ENCODE measurements around the gene PLEKHA4.

PLEKHA4 gene

DNA sequence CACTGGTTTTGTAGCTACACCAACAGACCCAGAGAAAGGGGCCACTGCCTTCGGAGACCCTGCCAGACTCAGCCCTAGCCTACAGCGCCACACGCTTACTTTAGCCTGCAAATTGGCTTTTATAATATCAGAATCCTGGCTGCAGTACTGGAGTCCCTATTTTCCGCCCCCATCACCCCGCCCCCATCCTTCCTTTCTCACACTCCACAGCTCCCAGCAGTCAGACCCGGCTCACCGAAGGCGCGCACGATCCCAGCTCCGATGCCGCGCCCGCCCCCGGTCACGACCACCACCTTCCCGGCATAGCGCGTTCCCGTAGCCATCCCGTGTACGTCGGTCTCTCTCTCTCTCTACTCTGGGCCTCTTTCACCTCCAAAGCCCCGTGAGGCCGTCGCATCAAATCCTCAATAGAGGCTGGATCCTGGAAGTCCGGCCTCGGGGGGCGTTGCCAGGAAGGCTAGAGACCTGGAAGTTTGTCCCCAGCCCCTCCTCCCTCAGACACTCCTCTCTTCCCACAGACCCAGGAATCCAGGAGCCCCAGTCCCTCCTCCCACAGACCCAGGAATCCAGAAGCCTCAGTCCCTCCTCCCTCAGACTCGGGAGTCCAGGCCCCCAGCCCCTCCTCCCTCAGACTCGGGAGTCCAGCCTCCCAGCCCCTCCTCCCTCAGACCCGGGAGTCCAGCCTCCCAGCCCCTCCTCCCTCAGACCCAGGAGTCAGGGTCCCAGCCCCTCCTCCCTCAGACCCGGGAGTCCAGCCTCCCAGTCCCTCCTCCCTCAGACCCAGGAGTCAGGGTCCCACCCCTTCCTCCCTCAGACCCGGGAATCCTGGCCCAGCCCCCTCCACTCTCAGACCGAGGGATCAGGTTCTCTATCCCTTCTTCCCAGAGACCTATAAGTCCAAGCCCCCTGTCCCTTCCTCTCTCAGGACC is 32.1 kb downstream of the PLEKHA4 start, which contains the start of gene HSD17B14:
HSD17B14 (minus strand) TSS at position 403 of the 929 bp plus-strand sequence; CDS start at position 323, 80 bp downstream.
- no peaks in the 10 kb centered on the region for H3K27me3 ChIP-seq (ENCODE audit: low read depth, low read length)
- H3K36me3 ChIP-seq (ENCODE audit: control insufficient read depth in 1 of 2, insufficient read depth in 2 of 2, low read length in 2 of 2), result peaks cover 4 to 9% of the 10 kb centered on the region in 2 donors
- peaks cover 0 to 10% of the 10 kb centered on the region in 2 donors for H3K4me1 ChIP-seq (ENCODE audit: control insufficient read depth in 1 of 2, insufficient read depth in 2 of 2, low read length in 2 of 2)
- peak within 1 kb of the TSS; percentile 63 for H3K27ac ChIP-seq (ENCODE audit: low read length)
- peak within 1 kb of the TSS; percentile 54 to 65 for H3K4me3 ChIP-seq (ENCODE audit: low read depth in 1 of 2, low read length in 2 of 2)
- H3K9me3 ChIP-seq (ENCODE audit: control insufficient read depth in 1 of 2, low read length in 2 of 2), result no peaks in the 10 kb centered on the region

DNA sequence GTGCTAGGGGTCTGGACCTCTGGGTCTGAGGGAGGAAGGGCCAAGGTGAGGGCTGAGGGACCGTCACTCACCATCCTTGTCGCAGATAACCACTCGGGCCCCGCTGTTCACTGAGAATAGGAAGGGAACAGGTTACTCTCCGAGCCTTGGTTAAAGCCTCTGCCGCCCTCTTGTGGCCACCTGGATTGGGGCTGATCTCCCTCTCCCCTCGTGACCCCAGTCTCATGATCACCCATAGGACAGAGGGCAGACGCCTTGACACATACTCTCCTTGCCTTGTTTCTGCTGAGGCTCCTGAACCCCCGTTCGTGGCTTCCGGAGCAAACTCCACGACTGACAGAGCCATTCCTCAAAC is 32.7 kb downstream of the PLEKHA4 start:
- Histone ChIP-seq H3K9me3 (ENCODE audit: control insufficient read depth in 1 of 2, low read length in 2 of 2) (no peaks in the 10 kb centered on the region), H3K4me1 (ENCODE audit: control insufficient read depth in 1 of 2, insufficient read depth in 2 of 2, low read length in 2 of 2) (peaks cover 0 to 10% of the 10 kb centered on the region in 2 donors), H3K4me3 (ENCODE audit: low read depth in 1 of 2, low read length in 2 of 2) (peak overlapping the region; percentile 54 to 65), H3K27me3 (ENCODE audit: low read depth, low read length) (no peaks in the 10 kb centered on the region), H3K27ac (ENCODE audit: low read length) (peak overlapping the region; percentile 63), H3K36me3 (ENCODE audit: control insufficient read depth in 1 of 2, insufficient read depth in 2 of 2, low read length in 2 of 2) (peaks cover 4 to 14% of the 10 kb centered on the region in 2 donors)

DNA sequence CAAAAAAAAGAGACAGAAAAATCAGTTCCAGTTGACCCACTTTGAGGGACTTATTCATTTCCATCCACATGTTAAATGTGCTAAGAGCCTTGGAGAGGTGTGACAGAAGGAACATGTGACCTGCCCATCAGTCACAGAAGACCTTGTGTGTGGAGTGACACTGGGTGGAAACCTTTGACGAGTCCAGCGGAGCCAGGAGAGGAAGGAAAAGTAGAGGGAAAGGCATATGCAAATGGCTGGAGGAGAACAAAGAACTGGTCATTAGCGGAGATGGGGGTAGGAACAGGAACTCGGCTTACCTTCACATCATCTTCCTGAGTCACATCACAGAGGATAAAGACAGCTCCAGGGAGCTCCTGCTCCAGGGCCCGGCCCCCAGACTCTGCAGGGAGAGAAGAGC is 34.4 kb downstream of the PLEKHA4 start:
- Histone ChIP-seq H3K36me3 (ENCODE audit: control insufficient read depth in 1 of 2, insufficient read depth in 2 of 2, low read length in 2 of 2) (peaks cover 4 to 14% of the 10 kb centered on the region in 2 donors), H3K9me3 (ENCODE audit: control insufficient read depth in 1 of 2, low read length in 2 of 2) (no peaks in the 10 kb centered on the region), H3K27me3 (ENCODE audit: low read depth, low read length) (no peaks in the 10 kb centered on the region), H3K27ac (ENCODE audit: low read length) (no peak overlapping the region), H3K4me1 (ENCODE audit: control insufficient read depth in 1 of 2, insufficient read depth in 2 of 2, low read length in 2 of 2) (peaks cover 0 to 10% of the 10 kb centered on the region in 2 donors), H3K4me3 (ENCODE audit: low read depth in 1 of 2, low read length in 2 of 2) (no peak overlapping the region)

DNA sequence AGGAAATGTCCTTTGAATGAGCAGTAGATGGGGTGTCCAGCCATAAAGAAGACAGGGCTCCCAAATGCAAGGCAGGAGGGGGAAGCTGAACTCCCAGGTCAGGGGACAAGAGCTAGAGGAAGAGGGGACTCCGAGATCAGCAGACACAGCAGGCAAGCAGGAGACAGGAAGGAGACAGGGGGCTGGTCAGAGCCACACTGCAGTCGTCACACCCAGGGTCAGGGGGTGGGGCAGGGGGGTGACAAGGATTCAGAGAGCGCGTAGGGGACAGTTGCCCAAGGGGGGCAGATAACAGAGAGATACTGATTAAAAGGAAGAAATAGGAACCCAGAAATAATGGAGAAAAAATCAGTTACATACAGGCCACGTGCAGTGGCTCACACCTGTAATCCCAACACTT is 35.4 kb downstream of the PLEKHA4 start:
- no peak overlapping the region for H3K27ac ChIP-seq (ENCODE audit: low read length)
- peaks cover 0 to 10% of the 10 kb centered on the region in 2 donors for H3K4me1 ChIP-seq (ENCODE audit: control insufficient read depth in 1 of 2, insufficient read depth in 2 of 2, low read length in 2 of 2)
- H3K4me3 ChIP-seq (ENCODE audit: low read depth in 1 of 2, low read length in 2 of 2), result no peak overlapping the region
- H3K27me3 ChIP-seq (ENCODE audit: low read depth, low read length), result no peaks in the 10 kb centered on the region
- peaks cover 4 to 14% of the 10 kb centered on the region in 2 donors for H3K36me3 ChIP-seq (ENCODE audit: control insufficient read depth in 1 of 2, insufficient read depth in 2 of 2, low read length in 2 of 2)
- H3K9me3 ChIP-seq (ENCODE audit: control insufficient read depth in 1 of 2, low read length in 2 of 2), result no peaks in the 10 kb centered on the region

DNA sequence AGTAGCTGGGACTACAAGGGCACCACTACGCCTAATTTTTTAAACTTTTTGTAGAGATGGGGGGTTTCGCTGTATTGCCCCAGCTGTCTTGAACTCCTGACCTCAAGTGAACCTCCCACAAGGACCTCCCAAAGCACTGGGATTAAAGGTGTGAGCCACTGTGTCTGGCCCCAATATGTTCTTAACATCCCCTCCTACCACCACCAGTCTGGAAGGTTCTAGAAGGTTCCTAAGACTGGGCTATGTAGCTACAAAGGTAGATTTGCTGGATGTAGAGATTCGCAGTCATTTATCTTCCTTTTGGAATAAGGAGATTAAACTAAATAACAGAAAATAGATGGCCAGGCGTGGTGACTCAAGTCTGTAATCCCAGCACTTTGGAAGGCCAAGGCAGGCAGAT is 37.5 kb downstream of the PLEKHA4 start:
- H3K36me3 ChIP-seq (ENCODE audit: control insufficient read depth in 1 of 2, insufficient read depth in 2 of 2, low read length in 2 of 2), result peaks cover 4 to 14% of the 10 kb centered on the region in 2 donors
- H3K27me3 ChIP-seq (ENCODE audit: low read depth, low read length), result no peaks in the 10 kb centered on the region
- H3K9me3 ChIP-seq (ENCODE audit: control insufficient read depth in 1 of 2, low read length in 2 of 2), result no peaks in the 10 kb centered on the region
- no peak overlapping the region for H3K27ac ChIP-seq (ENCODE audit: low read length)
- H3K4me1 ChIP-seq (ENCODE audit: control insufficient read depth in 1 of 2, insufficient read depth in 2 of 2, low read length in 2 of 2), result peaks cover 0 to 4% of the 10 kb centered on the region in 2 donors
- no peak overlapping the region for H3K4me3 ChIP-seq (ENCODE audit: low read depth in 1 of 2, low read length in 2 of 2)

DNA sequence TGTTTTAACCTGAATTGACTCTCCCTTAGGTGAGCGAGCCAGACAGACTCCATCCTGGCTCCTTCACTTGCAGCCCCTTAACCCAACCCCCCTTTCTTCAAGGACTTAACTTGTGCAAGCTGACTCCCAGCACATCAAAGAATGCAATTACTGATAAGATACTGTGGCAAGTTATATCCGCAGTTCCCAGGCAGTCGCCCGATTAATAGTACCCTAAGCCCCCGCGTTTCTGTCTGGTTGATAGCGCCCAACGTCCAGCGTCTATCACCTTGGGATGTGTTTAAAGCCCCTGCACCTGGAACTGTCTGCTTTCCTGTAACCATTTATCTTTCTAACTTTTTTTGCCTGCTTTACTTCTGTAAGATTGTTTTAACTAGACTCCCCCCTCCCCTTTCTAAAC is 38.3 kb downstream of the PLEKHA4 start:
- Histone ChIP-seq H3K4me3 (ENCODE audit: low read depth in 1 of 2, low read length in 2 of 2) (no peak overlapping the region), H3K36me3 (ENCODE audit: control insufficient read depth in 1 of 2, insufficient read depth in 2 of 2, low read length in 2 of 2) (peaks cover 4 to 14% of the 10 kb centered on the region in 2 donors), H3K4me1 (ENCODE audit: control insufficient read depth in 1 of 2, insufficient read depth in 2 of 2, low read length in 2 of 2) (no peaks in the 10 kb centered on the region), H3K27me3 (ENCODE audit: low read depth, low read length) (no peaks in the 10 kb centered on the region), H3K9me3 (ENCODE audit: control insufficient read depth in 1 of 2, low read length in 2 of 2) (no peaks in the 10 kb centered on the region), H3K27ac (ENCODE audit: low read length) (no peak overlapping the region)

DNA sequence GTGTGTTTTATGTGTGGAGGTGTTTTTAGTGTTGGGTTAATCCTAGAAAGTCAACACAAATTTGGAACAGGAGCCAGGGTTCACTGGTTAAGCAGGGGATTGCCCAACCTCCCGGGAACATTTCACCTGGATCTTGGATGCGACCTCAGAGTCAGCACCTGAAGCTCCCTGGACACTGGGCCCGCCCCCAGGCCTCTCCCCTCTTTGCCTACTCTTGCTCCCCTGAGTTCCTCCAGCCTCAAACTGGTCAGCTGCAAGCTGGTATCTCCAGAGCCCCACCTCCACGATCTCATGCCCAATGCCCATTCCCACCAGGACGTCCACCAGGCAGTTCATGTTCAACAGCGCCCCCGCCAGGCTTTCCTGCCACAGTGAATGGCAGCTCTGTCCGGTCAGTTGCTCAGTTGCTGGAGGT is 41.8 kb downstream of the PLEKHA4 start:
- Histone ChIP-seq H3K36me3 (ENCODE audit: control insufficient read depth in 1 of 2, insufficient read depth in 2 of 2, low read length in 2 of 2) (peaks cover 0 to 8% of the 10 kb centered on the region in 2 donors), H3K9me3 (ENCODE audit: control insufficient read depth in 1 of 2, low read length in 2 of 2) (no peaks in the 10 kb centered on the region), H3K4me1 (ENCODE audit: control insufficient read depth in 1 of 2, insufficient read depth in 2 of 2, low read length in 2 of 2) (no peaks in the 10 kb centered on the region), H3K27me3 (ENCODE audit: low read depth, low read length) (no peaks in the 10 kb centered on the region), H3K27ac (ENCODE audit: low read length) (no peak overlapping the region), H3K4me3 (ENCODE audit: low read depth in 1 of 2, low read length in 2 of 2) (no peak overlapping the region)

DNA sequence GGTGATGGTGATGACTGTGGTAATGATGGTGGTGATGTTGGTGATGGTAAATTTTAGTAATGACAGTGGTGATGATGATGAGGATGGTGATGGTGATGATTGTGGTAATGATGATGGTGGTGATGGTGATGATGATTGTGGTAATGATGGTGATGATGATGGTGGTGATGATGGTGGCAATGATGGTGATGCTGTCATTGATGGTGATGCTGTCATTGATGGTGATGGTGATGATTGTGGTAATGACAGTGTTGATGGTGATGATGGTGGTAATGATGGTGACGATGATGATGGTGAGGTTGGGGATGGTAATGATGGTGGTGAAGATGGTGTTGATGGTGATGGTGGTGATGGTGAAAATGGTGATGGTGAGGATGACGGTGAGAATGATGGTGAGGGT is 45.9 kb downstream of the PLEKHA4 start:
- Histone ChIP-seq H3K4me1 (ENCODE audit: control insufficient read depth in 1 of 2, insufficient read depth in 2 of 2, low read length in 2 of 2) (no peaks in the 10 kb centered on the region), H3K4me3 (ENCODE audit: low read depth in 1 of 2, low read length in 2 of 2) (no peak overlapping the region), H3K9me3 (ENCODE audit: control insufficient read depth in 1 of 2, low read length in 2 of 2) (no peaks in the 10 kb centered on the region), H3K36me3 (ENCODE audit: control insufficient read depth in 1 of 2, insufficient read depth in 2 of 2, low read length in 2 of 2) (no peaks in the 10 kb centered on the region), H3K27ac (ENCODE audit: low read length) (no peak overlapping the region), H3K27me3 (ENCODE audit: low read depth, low read length) (no peaks in the 10 kb centered on the region)

DNA sequence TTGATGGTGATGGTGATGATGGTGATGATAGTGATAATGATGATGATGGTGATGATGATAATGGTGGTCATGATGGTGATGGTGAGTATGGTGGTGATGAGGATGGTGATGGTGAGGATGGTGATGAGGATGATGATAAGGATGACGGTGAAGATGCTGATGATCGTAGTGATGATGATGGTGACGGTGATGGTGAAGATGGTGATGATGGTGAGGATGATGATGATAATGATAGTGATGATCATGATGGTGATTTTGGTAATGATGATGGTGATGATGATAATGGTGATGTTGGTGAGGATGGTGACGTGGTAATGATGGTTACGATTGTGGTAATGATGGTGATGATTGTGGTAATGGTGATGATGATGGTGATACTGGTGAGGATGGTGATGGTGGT is 46.8 kb downstream of the PLEKHA4 start:
- Histone ChIP-seq H3K27me3 (ENCODE audit: low read depth, low read length) (no peaks in the 10 kb centered on the region), H3K27ac (ENCODE audit: low read length) (no peak overlapping the region), H3K4me3 (ENCODE audit: low read depth in 1 of 2, low read length in 2 of 2) (no peak overlapping the region), H3K36me3 (ENCODE audit: control insufficient read depth in 1 of 2, insufficient read depth in 2 of 2, low read length in 2 of 2) (no peaks in the 10 kb centered on the region), H3K9me3 (ENCODE audit: control insufficient read depth in 1 of 2, low read length in 2 of 2) (no peaks in the 10 kb centered on the region), H3K4me1 (ENCODE audit: control insufficient read depth in 1 of 2, insufficient read depth in 2 of 2, low read length in 2 of 2) (no peaks in the 10 kb centered on the region)

DNA sequence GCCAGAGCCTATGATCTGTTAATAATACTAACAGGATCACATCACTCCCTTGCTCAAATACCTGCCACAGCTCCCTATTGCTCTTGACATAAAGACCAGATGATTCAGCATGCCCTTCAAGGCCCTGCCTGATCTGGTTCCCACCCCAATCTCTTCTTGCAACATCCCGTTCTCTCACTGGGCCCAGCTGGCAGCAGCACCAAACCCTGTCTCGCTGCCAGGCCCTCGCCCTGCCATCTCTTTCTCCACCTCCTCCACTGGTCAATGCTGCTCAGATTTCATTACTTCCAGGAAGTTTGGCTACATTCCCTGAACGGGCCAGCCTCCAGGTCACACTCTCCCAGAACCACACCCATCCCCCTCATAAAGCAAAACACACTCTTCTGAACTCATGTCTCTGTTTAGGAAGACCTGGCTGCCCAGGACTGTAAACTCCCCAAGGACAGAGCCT is 49.0 kb downstream of the PLEKHA4 start:
- no peaks in the 10 kb centered on the region for H3K27me3 ChIP-seq (ENCODE audit: low read depth, low read length)
- no peaks in the 10 kb centered on the region for H3K4me1 ChIP-seq (ENCODE audit: control insufficient read depth in 1 of 2, insufficient read depth in 2 of 2, low read length in 2 of 2)
- no peak overlapping the region for H3K4me3 ChIP-seq (ENCODE audit: low read depth in 1 of 2, low read length in 2 of 2)
- H3K9me3 ChIP-seq (ENCODE audit: control insufficient read depth in 1 of 2, low read length in 2 of 2), result no peaks in the 10 kb centered on the region
- H3K36me3 ChIP-seq (ENCODE audit: control insufficient read depth in 1 of 2, insufficient read depth in 2 of 2, low read length in 2 of 2), result no peaks in the 10 kb centered on the region
- no peak overlapping the region for H3K27ac ChIP-seq (ENCODE audit: low read length)

DNA sequence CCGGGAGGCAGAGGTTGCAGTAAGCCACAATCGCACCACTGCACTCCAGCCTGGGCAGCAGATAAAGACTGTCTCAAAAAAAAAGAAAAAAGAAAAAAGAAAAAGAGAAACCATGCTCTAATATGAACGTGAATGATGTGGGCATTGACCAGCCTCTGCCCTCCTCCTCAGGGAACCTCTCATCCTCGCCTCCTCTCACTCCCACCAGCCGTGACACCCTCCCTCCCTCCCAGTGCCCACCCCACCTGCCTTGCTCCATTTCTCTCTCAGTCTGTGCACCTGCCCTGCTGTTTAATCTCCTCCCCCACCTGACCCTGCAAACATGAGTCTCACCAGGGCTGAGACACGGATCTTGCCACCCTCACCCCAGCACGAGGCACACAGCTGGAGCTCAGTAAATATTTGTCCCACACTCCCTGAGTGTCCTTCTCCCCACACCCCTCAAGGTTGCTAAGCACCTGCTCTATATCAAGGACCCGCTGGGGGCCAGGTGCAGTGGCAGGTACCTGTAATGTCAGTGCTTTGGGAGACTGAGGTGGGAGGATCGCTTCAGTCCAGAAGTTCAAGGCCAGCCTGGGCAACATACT is 50.1 kb downstream of the PLEKHA4 start:
- Histone ChIP-seq H3K4me3 (ENCODE audit: low read depth in 1 of 2, low read length in 2 of 2) (no peak overlapping the region), H3K9me3 (ENCODE audit: control insufficient read depth in 1 of 2, low read length in 2 of 2) (no peaks in the 10 kb centered on the region), H3K27ac (ENCODE audit: low read length) (no peak overlapping the region), H3K27me3 (ENCODE audit: low read depth, low read length) (no peaks in the 10 kb centered on the region), H3K36me3 (ENCODE audit: control insufficient read depth in 1 of 2, insufficient read depth in 2 of 2, low read length in 2 of 2) (no peaks in the 10 kb centered on the region), H3K4me1 (ENCODE audit: control insufficient read depth in 1 of 2, insufficient read depth in 2 of 2, low read length in 2 of 2) (no peaks in the 10 kb centered on the region)

All from muscle layer of duodenum (tissue), 2 donors.